Measurements from ENCODE around the gene VWCE. TPM values are rescaled to one million over a fixed set of nuclear protein-coding genes. Genes with fewer than 3 reads are reported as not detected.

The VWCE gene
- total and polyA plus RNA-seq, 9 of the 15 experiments (the other 6 are each of a cell fraction or from before 2014, with no cell fraction given), result 0.06 to 1.6 (median 0.63) TPM; not detected in 1

GRCh38 chr11:61339490-61339878 lies 44.4 kb upstream of the VWCE start:
- intact Hi-C loops (cut with micrococcal nuclease), result no loop called here
- ChIA-PET POLR2A (interaction anchor here (1.1 to 1.5 kb wide), 3 partner anchors 10 to 46 kb away, joined by 3 to 6 read pairs (median 5); no protein-coding TSS in a partner anchor), CTCF (ENCODE audit: low intra/inter-chr PET ratio) (no interaction called here)
- no peak overlapping the region for H3K4me3 ChIP-seq
- H2AFZ ChIP-seq (ENCODE audit: low read depth, low read length), result no peak overlapping the region
- H4K20me1 ChIP-seq (replicated peaks; ENCODE audit: control insufficient read depth, insufficient read depth, low read length), result no peaks in the 10 kb centered on the region
- DNase-seq (ENCODE audit: extremely low read depth in 1 of 4, low spot score in 3 of 4), result no peak
- FAIRE-seq, result no peak
- WGBS (ENCODE audit: insufficient coverage, low coverage, missing lambda C conversion rate), result 73% methylated on average over 4 of the region's 4 CpGs
- H3K36me3 ChIP-seq (ENCODE audit: control insufficient read depth, insufficient read depth, low read length), result peaks cover 20% of the 10 kb centered on the region; the same call in 2 of the 3 replicates
- H3K4me1 ChIP-seq (replicated peaks in 1 of 2; ENCODE audit: control insufficient read depth in 2 of 2, insufficient read depth in 2 of 2, low read length in 2 of 2), result peaks cover 56 to 74% of the 10 kb centered on the region in 2 experiments; a peak in 4 of 5 replicates
- no peak overlapping the region for H3K27ac ChIP-seq (ENCODE audit: extremely low read depth, low read depth, low read length)
- no peak overlapping the region for H3K9ac ChIP-seq (ENCODE audit: insufficient read depth in 1 of 2, low read depth in 2 of 2, low read length in 2 of 2)
- ATAC-seq, result no peak
- no peaks in the 10 kb centered on the region for H3K27me3 ChIP-seq (ENCODE audit: control insufficient read depth in 2 of 2, insufficient read depth in 2 of 2, low read length in 2 of 2)
- no peaks in the 10 kb centered on the region for H3K9me1 ChIP-seq (ENCODE audit: control insufficient read depth, insufficient read depth, low read length)
- H3K79me2 ChIP-seq (ENCODE audit: control insufficient read depth, insufficient read depth, low read length), result peaks cover 3% of the 10 kb centered on the region; the same call in 2 of the 3 replicates
- H3K4me2 ChIP-seq (ENCODE audit: insufficient read depth, low read length), result no peak overlapping the region
- no peaks in the 10 kb centered on the region for H3K9me3 ChIP-seq (replicated peaks; ENCODE audit: control insufficient read depth, insufficient read depth, low read depth, low read length)
- BruUV-seq (replicated peaks), result no TSS peak
- in situ Hi-C loops (cut with MboI), result loop anchor here (5.0 kb wide), 1 partner anchor 48 kb away; no protein-coding TSS in a partner anchor
- TF ChIP-seq, protein P1, sequence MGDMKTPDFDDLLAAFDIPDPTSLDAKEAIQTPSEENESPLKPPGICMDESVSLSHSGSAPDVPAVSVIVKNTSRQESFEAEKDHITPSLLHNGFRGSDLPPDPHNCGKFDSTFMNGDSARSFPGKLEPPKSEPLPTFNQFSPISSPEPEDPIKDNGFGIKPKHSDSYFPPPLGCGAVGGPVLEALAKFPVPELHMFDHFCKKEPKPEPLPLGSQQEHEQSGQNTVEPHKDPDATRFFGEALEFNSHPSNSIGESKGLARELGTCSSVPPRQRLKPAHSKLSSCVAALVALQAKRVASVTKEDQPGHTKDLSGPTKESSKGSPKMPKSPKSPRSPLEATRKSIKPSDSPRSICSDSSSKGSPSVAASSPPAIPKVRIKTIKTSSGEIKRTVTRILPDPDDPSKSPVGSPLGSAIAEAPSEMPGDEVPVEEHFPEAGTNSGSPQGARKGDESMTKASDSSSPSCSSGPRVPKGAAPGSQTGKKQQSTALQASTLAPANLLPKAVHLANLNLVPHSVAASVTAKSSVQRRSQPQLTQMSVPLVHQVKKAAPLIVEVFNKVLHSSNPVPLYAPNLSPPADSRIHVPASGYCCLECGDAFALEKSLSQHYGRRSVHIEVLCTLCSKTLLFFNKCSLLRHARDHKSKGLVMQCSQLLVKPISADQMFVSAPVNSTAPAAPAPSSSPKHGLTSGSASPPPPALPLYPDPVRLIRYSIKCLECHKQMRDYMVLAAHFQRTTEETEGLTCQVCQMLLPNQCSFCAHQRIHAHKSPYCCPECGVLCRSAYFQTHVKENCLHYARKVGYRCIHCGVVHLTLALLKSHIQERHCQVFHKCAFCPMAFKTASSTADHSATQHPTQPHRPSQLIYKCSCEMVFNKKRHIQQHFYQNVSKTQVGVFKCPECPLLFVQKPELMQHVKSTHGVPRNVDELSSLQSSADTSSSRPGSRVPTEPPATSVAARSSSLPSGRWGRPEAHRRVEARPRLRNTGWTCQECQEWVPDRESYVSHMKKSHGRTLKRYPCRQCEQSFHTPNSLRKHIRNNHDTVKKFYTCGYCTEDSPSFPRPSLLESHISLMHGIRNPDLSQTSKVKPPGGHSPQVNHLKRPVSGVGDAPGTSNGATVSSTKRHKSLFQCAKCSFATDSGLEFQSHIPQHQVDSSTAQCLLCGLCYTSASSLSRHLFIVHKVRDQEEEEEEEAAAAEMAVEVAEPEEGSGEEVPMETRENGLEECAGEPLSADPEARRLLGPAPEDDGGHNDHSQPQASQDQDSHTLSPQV (IDR thresholded peaks at IDR 0.05), result no peak
- TF ChIP-seq, protein P2, sequence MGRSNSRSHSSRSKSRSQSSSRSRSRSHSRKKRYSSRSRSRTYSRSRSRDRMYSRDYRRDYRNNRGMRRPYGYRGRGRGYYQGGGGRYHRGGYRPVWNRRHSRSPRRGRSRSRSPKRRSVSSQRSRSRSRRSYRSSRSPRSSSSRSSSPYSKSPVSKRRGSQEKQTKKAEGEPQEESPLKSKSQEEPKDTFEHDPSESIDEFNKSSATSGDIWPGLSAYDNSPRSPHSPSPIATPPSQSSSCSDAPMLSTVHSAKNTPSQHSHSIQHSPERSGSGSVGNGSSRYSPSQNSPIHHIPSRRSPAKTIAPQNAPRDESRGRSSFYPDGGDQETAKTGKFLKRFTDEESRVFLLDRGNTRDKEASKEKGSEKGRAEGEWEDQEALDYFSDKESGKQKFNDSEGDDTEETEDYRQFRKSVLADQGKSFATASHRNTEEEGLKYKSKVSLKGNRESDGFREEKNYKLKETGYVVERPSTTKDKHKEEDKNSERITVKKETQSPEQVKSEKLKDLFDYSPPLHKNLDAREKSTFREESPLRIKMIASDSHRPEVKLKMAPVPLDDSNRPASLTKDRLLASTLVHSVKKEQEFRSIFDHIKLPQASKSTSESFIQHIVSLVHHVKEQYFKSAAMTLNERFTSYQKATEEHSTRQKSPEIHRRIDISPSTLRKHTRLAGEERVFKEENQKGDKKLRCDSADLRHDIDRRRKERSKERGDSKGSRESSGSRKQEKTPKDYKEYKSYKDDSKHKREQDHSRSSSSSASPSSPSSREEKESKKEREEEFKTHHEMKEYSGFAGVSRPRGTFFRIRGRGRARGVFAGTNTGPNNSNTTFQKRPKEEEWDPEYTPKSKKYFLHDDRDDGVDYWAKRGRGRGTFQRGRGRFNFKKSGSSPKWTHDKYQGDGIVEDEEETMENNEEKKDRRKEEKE (IDR thresholded peaks at IDR 0.05; ENCODE audit: borderline replicate concordance in 1 of 2, control insufficient read depth in 1 of 2, low read depth in 2 of 2, low read length in 1 of 2), result no peak
- no peak for TF ChIP-seq MEF2A (IDR thresholded peaks at IDR 0.05; ENCODE audit: control insufficient read depth, low read depth, low read length)
- no peak for TF ChIP-seq GATAD2B (IDR thresholded peaks at IDR 0.05; ENCODE audit: borderline replicate concordance)
- TF ChIP-seq NFE2L1 (tag; IDR thresholded peaks at IDR 0.05; ENCODE audit: borderline replicate concordance, low read depth), result no peak
- no peak for TF ChIP-seq TRIM28 (IDR thresholded peaks at IDR 0.05)
- TF ChIP-seq ETS2 (tag; IDR thresholded peaks at IDR 0.05; ENCODE audit: borderline replicate concordance, poor library complexity, severe bottlenecking), result no peak
- no peak for TF ChIP-seq MTA1 (IDR thresholded peaks at IDR 0.05; ENCODE audit: borderline replicate concordance)
- no peak for TF ChIP-seq HNRNPK (IDR thresholded peaks at IDR 0.05; ENCODE audit: low read depth, low read length, poor library complexity, severe bottlenecking)
- TF ChIP-seq AFF4 (CRISPR knock-in tag; IDR thresholded peaks at IDR 0.05), result no peak
